Measurements from ENCODE around the gene SLC40A1.
"Not testable (repeated sequence)": the region's sequence is repeated elsewhere in the genome, so short reads cannot be mapped to it uniquely, and the experiment has no call there.

The SLC40A1 gene

GRCh38 chr2:189608795-189609422 is 28.3 kb upstream of the SLC40A1 start:
- Histone ChIP-seq H3K36me3 (ENCODE audit: control insufficient read depth, insufficient read depth, low read length) (no peaks in the 10 kb centered on the region), H3K4me3 (replicated peaks; ENCODE audit: low read depth, low read length) (no peak overlapping the region), H3K27me3 (replicated peaks; ENCODE audit: control insufficient read depth, insufficient read depth, low read length) (0 out of 2 replicates have a peak, but pooled peaks cover 1% of the 10 kb centered on the region)
- no peak for DNase-seq (ENCODE audit: extremely low read depth, insufficient read length)
- no peak for TF ChIP-seq CTCF (IDR thresholded peaks at IDR 0.05; ENCODE audit: insufficient read depth, low read length, poor library complexity, severe bottlenecking)

- DNase-seq (ENCODE audit: extremely low read depth, insufficient read length) = no peak
- Histone ChIP-seq H3K27me3 (replicated peaks; ENCODE audit: control insufficient read depth, insufficient read depth, low read length) (0 out of 2 replicates have a peak, but pooled peaks cover 1% of the 10 kb centered on the region), H3K36me3 (ENCODE audit: control insufficient read depth, insufficient read depth, low read length) (no peaks in the 10 kb centered on the region), H3K4me3 (replicated peaks; ENCODE audit: low read depth, low read length) (no peak overlapping the region)
- no peak for TF ChIP-seq CTCF (IDR thresholded peaks at IDR 0.05; ENCODE audit: insufficient read depth, low read length, poor library complexity, severe bottlenecking)
Measured at GRCh38 chr2:189608170-189608569, 27.6 kb upstream of the SLC40A1 start.

- H3K27me3 ChIP-seq (replicated peaks; ENCODE audit: control insufficient read depth, insufficient read depth, low read length) = no peaks in the 10 kb centered on the region
- no peak for TF ChIP-seq CTCF (IDR thresholded peaks at IDR 0.05; ENCODE audit: insufficient read depth, low read length, poor library complexity, severe bottlenecking)
- DNase-seq (ENCODE audit: extremely low read depth, insufficient read length) = no peak
- H3K36me3 ChIP-seq (ENCODE audit: control insufficient read depth, insufficient read depth, low read length) = no peaks in the 10 kb centered on the region
- no peak overlapping the region for H3K4me3 ChIP-seq (replicated peaks; ENCODE audit: low read depth, low read length)
Measured at GRCh38 chr2:189602233-189602632, 21.6 kb upstream of the SLC40A1 start.

DNA sequence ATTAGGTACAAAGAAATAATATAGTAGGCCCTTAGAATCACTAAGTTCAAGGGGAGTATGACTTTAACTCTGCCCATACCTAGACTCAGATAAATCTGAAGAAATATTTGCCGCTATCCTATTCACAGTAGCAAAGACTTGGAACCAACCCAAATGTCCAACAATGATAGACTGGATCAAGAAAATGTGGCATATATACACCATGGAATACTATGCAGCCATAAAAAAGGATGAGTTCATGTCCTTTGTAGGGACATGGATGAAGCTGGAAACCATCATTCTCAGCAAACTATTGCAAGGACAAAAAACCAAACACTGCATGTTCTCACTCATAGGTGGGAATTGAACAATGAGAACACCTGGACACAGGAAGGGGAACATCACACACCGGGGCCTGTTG is 21.1 kb upstream of the SLC40A1 start:
- not testable (repeated sequence) for H3K36me3 ChIP-seq (ENCODE audit: control insufficient read depth, insufficient read depth, low read length); DNase-seq (ENCODE audit: extremely low read depth, insufficient read length); H3K27me3 ChIP-seq (replicated peaks; ENCODE audit: control insufficient read depth, insufficient read depth, low read length); H3K4me3 ChIP-seq (replicated peaks; ENCODE audit: low read depth, low read length)

DNA sequence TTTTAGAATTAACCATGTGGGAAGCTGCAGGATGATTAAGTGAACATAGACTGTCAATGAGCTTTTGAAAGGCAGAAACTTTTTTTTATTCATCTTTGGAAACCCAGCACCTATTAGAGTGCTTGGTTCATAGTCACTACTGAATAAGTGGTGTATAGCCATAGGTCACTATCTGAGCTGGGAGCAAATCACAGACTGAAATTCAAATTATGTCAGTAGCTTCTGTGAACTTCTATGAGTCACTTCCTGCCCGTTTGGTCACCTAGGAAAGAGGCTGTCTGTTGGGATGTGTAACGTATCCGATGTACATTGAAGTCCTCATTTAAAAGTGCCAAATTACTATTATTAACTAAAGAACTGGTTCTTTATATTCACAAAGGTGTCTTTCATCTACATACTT is 20.5 kb upstream of the SLC40A1 start:
- TF ChIP-seq CTCF (IDR thresholded peaks at IDR 0.05; ENCODE audit: insufficient read depth, low read length, poor library complexity, severe bottlenecking) = no peak
- no peak overlapping the region for H3K4me3 ChIP-seq (replicated peaks; ENCODE audit: low read depth, low read length)
- H3K27me3 ChIP-seq (replicated peaks; ENCODE audit: control insufficient read depth, insufficient read depth, low read length) = no peaks in the 10 kb centered on the region
- no peaks in the 10 kb centered on the region for H3K36me3 ChIP-seq (ENCODE audit: control insufficient read depth, insufficient read depth, low read length)
- no peak for DNase-seq (ENCODE audit: extremely low read depth, insufficient read length)

DNA sequence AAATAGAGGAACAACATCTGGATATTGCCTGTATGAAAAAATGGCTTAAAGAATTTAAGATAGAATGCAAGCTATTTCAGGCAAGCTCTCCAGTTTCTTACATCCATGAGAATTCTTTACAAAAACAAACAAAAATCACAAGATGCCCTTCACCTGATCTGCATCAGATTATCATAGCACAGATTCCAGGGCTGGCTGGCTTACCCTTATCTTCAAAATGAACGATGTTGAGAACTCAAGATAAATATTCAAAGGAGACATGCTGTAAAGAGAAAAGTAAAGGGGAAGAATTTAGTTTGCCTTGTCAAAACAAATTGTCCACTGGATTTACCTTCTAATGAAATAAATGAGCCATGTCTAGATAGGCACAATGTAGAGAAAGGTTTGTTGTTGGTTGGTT is 18.7 kb upstream of the SLC40A1 start:
- no peaks in the 10 kb centered on the region for H3K36me3 ChIP-seq (ENCODE audit: control insufficient read depth, insufficient read depth, low read length)
- no peak for DNase-seq (ENCODE audit: extremely low read depth, insufficient read length)
- no peak overlapping the region for H3K4me3 ChIP-seq (replicated peaks; ENCODE audit: low read depth, low read length)
- no peaks in the 10 kb centered on the region for H3K27me3 ChIP-seq (replicated peaks; ENCODE audit: control insufficient read depth, insufficient read depth, low read length)
- TF ChIP-seq CTCF (IDR thresholded peaks at IDR 0.05; ENCODE audit: insufficient read depth, low read length, poor library complexity, severe bottlenecking) = no peak

Measured in GM06990 (cell line).